AG04449 (cell line): ENCODE results near the gene FAM9C.

Experiments used
- CTCF ChIA-PET: fragments of 350-600 bp; formaldehyde crosslinking; extraction: SDS; loops from one replicate; lab custom pipeline; 2021; ENCODE audit warnings: antibody characterized with exemption; lab: Yijun Ruan, JAX
- POLR2A ChIA-PET: fragments of 400-600, 350-600 bp; formaldehyde crosslinking; extraction: SDS; loops from one replicate; lab custom pipeline; 2020; ENCODE audit warnings: antibody characterized with exemption, inconsistent platforms; lab: Yijun Ruan, JAX
- DNase-seq: peaks from one replicate; pipeline ENCODE4 v3.0.0-alpha.2; 2010; ENCODE audit warnings: low read depth, low spot score
- H3K4me3 ChIP-seq: 2 replicates; pipeline ENCODE4 v1.5.1; 2011; ENCODE audit warnings: low read depth, mild to moderate bottlenecking, control low read depth, low read length
- TF ChIP-seq, protein P1 (sequence below): IDR thresholded peaks from one replicate; pipeline ENCODE4 v1.5.1; 2011; ENCODE audit warnings: mild to moderate bottlenecking, moderate library complexity, low read length, control low read depth, inconsistent platforms; ENCODE audit not compliant: insufficient read depth; ENCODE audit errors: missing control alignments

FAM9C gene

DNA sequence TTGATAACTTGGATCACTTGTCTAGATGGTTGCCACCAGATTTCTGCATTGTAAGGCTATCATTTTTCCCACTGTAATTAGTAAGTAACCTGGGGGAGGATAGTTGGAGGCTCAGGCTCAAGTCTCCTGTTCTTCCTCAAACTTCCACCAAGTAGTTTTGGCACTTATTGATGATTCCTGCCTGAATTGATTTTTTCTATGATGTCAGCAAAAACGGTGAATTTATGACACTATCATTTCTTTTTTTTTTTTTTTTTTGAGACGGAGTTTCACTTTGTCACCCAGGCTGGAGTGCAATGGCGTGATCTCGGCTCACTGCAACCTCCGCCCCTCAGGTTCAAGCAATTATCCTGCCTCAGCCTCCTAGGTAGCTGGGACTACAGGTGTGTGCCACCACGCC, 57.1 kb downstream of the FAM9C start:
- TF ChIP-seq, protein P1, sequence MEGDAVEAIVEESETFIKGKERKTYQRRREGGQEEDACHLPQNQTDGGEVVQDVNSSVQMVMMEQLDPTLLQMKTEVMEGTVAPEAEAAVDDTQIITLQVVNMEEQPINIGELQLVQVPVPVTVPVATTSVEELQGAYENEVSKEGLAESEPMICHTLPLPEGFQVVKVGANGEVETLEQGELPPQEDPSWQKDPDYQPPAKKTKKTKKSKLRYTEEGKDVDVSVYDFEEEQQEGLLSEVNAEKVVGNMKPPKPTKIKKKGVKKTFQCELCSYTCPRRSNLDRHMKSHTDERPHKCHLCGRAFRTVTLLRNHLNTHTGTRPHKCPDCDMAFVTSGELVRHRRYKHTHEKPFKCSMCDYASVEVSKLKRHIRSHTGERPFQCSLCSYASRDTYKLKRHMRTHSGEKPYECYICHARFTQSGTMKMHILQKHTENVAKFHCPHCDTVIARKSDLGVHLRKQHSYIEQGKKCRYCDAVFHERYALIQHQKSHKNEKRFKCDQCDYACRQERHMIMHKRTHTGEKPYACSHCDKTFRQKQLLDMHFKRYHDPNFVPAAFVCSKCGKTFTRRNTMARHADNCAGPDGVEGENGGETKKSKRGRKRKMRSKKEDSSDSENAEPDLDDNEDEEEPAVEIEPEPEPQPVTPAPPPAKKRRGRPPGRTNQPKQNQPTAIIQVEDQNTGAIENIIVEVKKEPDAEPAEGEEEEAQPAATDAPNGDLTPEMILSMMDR = no peak
- H3K4me3 ChIP-seq = no peak overlapping the region
- ChIA-PET POLR2A (no interaction called here), CTCF (no interaction called here)
- no peak for DNase-seq

DNA sequence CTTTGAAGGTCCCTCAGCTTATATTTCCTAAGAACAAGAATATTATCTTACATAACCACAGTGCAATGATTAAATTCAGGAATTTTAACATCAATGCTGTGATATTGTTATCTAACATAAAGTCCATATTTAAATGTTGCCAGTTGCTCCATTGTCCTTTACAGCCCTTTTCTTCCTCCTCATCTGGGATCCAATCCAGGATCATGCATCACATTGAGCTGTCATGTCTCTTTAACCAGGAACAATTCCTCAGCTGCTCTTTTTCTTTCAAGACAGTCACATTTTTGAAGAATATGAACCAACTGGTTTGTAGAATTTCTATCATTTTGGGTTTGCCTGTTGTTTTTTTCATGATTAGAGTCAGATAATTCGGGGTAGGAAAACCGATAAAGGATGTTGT, 57.5 kb downstream of the FAM9C start:
- H3K4me3 ChIP-seq = no peak overlapping the region
- ChIA-PET POLR2A (no interaction called here), CTCF (no interaction called here)
- TF ChIP-seq, protein P1 = no peak
- no peak for DNase-seq

DNA sequence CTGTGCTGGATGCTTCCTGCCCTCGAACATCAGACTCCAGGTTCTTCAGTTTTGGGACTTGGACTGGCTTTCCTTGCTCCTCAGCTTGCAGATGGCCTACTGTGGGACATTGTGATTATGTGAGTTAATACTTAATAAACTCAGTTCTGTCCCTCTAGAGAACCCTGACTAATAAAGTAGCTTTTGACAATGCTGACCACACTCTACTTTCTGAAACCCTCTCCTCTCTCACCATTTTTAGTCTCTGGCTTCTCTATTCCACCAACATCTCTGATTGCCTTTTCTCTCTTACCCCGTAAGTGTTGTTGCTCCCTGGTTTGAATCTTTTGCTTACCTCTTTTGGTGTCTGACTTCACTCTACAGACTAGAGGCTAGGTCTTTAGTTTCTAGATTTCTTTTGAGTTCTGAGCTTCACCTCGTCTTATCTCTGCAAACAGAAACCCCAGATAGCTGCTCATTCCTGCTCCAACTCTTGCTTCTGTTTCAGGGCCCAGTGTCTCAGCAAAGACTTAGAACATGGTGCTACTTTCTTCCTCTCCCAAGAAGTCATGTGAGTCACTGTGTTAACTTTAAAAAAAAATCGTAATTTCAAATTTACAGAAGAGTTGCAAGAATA, 58.1 kb downstream of the FAM9C start:
- TF ChIP-seq, protein P1 = no peak
- H3K4me3 ChIP-seq = no peak overlapping the region
- no peak for DNase-seq
- POLR2A ChIA-PET = no interaction called here
- CTCF ChIA-PET = interaction anchor here (1.6 kb wide), 1 partner anchor 660 kb away, joined by 3 read pairs; no protein-coding TSS in a partner anchor
